IPS DF 6.9 (cell line): ENCODE data around the gene LSM14A.
"Not testable (repeated sequence)": the region's sequence is repeated elsewhere in the genome, so short reads cannot be mapped to it uniquely, and the experiment has no call there.

ENCODE experiments used
- DNase-seq: peaks from one replicate; pipeline ENCODE4 v3.0.0-alpha.2; 2013; ENCODE audit warnings: low read depth, low spot score
- H3K27ac ChIP-seq: one replicate; pipeline ENCODE4 v1.5.1; 2013; ENCODE audit warnings: low read length, control low read depth
- H3K27me3 ChIP-seq: 2 replicates; pipeline ENCODE4 v1.6.1; 2013; ENCODE audit warnings: mild to moderate bottlenecking, low read length; ENCODE audit not compliant: control insufficient read depth, insufficient read depth
- H3K36me3 ChIP-seq: 2 replicates; pipeline ENCODE4 v1.6.1; 2013; ENCODE audit warnings: low read length; ENCODE audit not compliant: control insufficient read depth, insufficient read depth
- H3K4me1 ChIP-seq: 2 replicates; pipeline ENCODE4 v1.6.1; 2013; ENCODE audit warnings: low read length; ENCODE audit not compliant: control insufficient read depth, insufficient read depth
- H3K4me3 ChIP-seq: 2 replicates; pipeline ENCODE4 v1.5.1; 2013; ENCODE audit warnings: mild to moderate bottlenecking, low read length
- H3K9me3 ChIP-seq: 2 replicates; pipeline ENCODE4 v1.6.1; 2013; ENCODE audit warnings: low read length, inconsistent platforms; ENCODE audit not compliant: control insufficient read depth, insufficient read depth
- WGBS: extraction: QIAGEN DNeasy Blood & Tissue Kit; methylation state at CpG from one replicate; pipeline ENCODE4 v1.1.7; 2013; ENCODE audit warnings: mixed read lengths, missing lambda C conversion rate; ENCODE audit not compliant: insufficient read length, insufficient coverage; 5-methylcytosine and 5-hydroxymethylcytosine counted together

Gene LSM14A

GRCh38 chr19:34155686-34156085, 16.6 kb upstream of the LSM14A start:
- H3K4me3 ChIP-seq = no peak overlapping the region
- no peaks in the 10 kb centered on the region for H3K4me1 ChIP-seq
- DNase-seq = no peak
- H3K9me3 ChIP-seq = no peaks in the 10 kb centered on the region
- no peaks in the 10 kb centered on the region for H3K36me3 ChIP-seq
- no peak overlapping the region for H3K27ac ChIP-seq
- no peaks in the 10 kb centered on the region for H3K27me3 ChIP-seq
- no CpG with 5 or more reads among the region's 5 CpGs for WGBS

- not testable (repeated sequence) for H3K27me3 ChIP-seq, H3K4me3 ChIP-seq, H3K27ac ChIP-seq, H3K9me3 ChIP-seq, H3K4me1 ChIP-seq, H3K36me3 ChIP-seq, DNase-seq
- no CpG with 5 or more reads among the region's 7 CpGs for WGBS
These were observed 13.3 kb upstream of the LSM14A start for GRCh38 chr19:34158966-34159365.

GRCh38 chr19:34159541-34159940, 12.8 kb upstream of the LSM14A start:
- not testable (repeated sequence) for H3K4me3 ChIP-seq, H3K9me3 ChIP-seq, H3K27me3 ChIP-seq, H3K36me3 ChIP-seq, DNase-seq, H3K4me1 ChIP-seq, H3K27ac ChIP-seq
- whole genome bisulfite sequencing = no CpG with 5 or more reads among the region's 5 CpGs

GRCh38 chr19:34161902-34162301, 10.4 kb upstream of the LSM14A start:
- H3K4me3 ChIP-seq, DNase-seq, H3K27me3 ChIP-seq, H3K36me3 ChIP-seq, H3K9me3 ChIP-seq, H3K27ac ChIP-seq, H3K4me1 ChIP-seq: not testable (repeated sequence)
- no CpG with 5 or more reads among the region's 2 CpGs for WGBS

- WGBS = no CpG with 5 or more reads among the region's 8 CpGs
- Histone ChIP-seq H3K27me3 (no peaks in the 10 kb centered on the region), H3K36me3 (no peaks in the 10 kb centered on the region), H3K4me3 (no peak overlapping the region), H3K9me3 (no peaks in the 10 kb centered on the region), H3K4me1 (no peaks in the 10 kb centered on the region), H3K27ac (no peak overlapping the region)
- no peak for DNase-seq
These were observed 7.0 kb upstream of the LSM14A start for GRCh38 chr19:34165295-34165738.

- not testable (repeated sequence) for H3K27ac ChIP-seq, H3K9me3 ChIP-seq, H3K27me3 ChIP-seq, H3K36me3 ChIP-seq, DNase-seq, H3K4me3 ChIP-seq, H3K4me1 ChIP-seq
- no CpG with 5 or more reads among the region's 12 CpGs for WGBS
These were observed 2.7 kb upstream of the LSM14A start for GRCh38 chr19:34169475-34170199.

- Histone ChIP-seq H3K4me1 (no peaks in the 10 kb centered on the region), H3K36me3 (no peaks in the 10 kb centered on the region), H3K4me3 (peak overlapping the region; percentile 55; the same call in 1 of the 2 replicates), H3K27me3 (no peaks in the 10 kb centered on the region), H3K27ac (no peak overlapping the region), H3K9me3 (no peaks in the 10 kb centered on the region)
- no peak for DNase-seq
- no CpG with 5 or more reads among the region's 9 CpGs for WGBS
These were observed 796 bp upstream of the LSM14A start for GRCh38 chr19:34171539-34171876.

- Histone ChIP-seq H3K4me1 (peaks cover 1% of the 10 kb centered on the region; the same call in 1 of the 2 replicates), H3K36me3 (no peaks in the 10 kb centered on the region), H3K9me3 (no peaks in the 10 kb centered on the region), H3K4me3 (peak overlapping the region; percentile 97), H3K27ac (no peak overlapping the region), H3K27me3 (no peaks in the 10 kb centered on the region)
- peak; percentile 2 for DNase-seq
- WGBS = no CpG with 5 or more reads among the region's 58 CpGs
These were observed 423 bp downstream of the LSM14A start for GRCh38 chr19:34172661-34173192.

GRCh38 chr19:34173193-34173956, 1.1 kb downstream of the LSM14A start:
- H3K36me3 ChIP-seq = no peaks in the 10 kb centered on the region
- H3K9me3 ChIP-seq = no peaks in the 10 kb centered on the region
- no peak overlapping the region for H3K27ac ChIP-seq
- DNase-seq = peak; percentile 16
- H3K4me1 ChIP-seq = peaks cover 1% of the 10 kb centered on the region; the same call in 1 of the 2 replicates
- WGBS = no CpG with 5 or more reads among the region's 23 CpGs
- H3K4me3 ChIP-seq = peak overlapping the region; percentile 97
- H3K27me3 ChIP-seq = no peaks in the 10 kb centered on the region

- WGBS = no CpG with 5 or more reads among the region's 8 CpGs
- not testable (repeated sequence) for H3K9me3 ChIP-seq, H3K4me3 ChIP-seq, H3K27me3 ChIP-seq, H3K36me3 ChIP-seq, H3K27ac ChIP-seq, H3K4me1 ChIP-seq, DNase-seq
These were observed 2.9 kb downstream of the LSM14A start for GRCh38 chr19:34175173-34175572.
